Panc1 (cell line): Measurements from ENCODE around the gene ZNF805. TPM values are rescaled to one million over a fixed set of nuclear protein-coding genes. Genes with fewer than 3 reads are reported as not detected.
"Not testable (repeated sequence)": the region's sequence is repeated elsewhere in the genome, so short reads cannot be mapped to it uniquely, and the experiment has no call there.

Source experiments
- ATAC-seq: fragments of 200-7000 bp; cut with Tn5 transposase; 2 replicates; pipeline ENCODE4 v1.9.1; 2020; ENCODE audit warnings: mild to moderate bottlenecking, moderate library complexity
- BruUV-seq: library from RNA; stranded (reverse); fragments of 400-500 nt; replicated peaks from 2 replicates; lab custom pipeline; 2021; lab: Mats Ljungman, UMichigan
- CTCF ChIA-PET: fragments of 300-600 bp; sonication (Branson Sonifier 250); formaldehyde crosslinking; loops from one replicate; lab custom pipeline; 2022; ENCODE audit warnings: antibody characterized with exemption; lab: Charles Lee
- POLR2A ChIA-PET: fragments of 300-600 bp; sonication (Branson Sonifier 250); formaldehyde crosslinking; loops from one replicate; lab custom pipeline; 2022; ENCODE audit warnings: antibody characterized with exemption; lab: Charles Lee
- DNase-seq: peaks from one replicate; pipeline ENCODE4 v3.0.0-alpha.2; 2010; ENCODE audit warnings: low read depth, low spot score
- H3K27ac ChIP-seq: 2 replicates; pipeline ENCODE4 v1.5.1; 2011; ENCODE audit warnings: mild to moderate bottlenecking, low read length, inconsistent platforms
- H3K27me3 ChIP-seq: fragments of 200-500 bp; sonication (Bioruptor generic); 2 replicates; pipeline ENCODE4 v1.6.0; 2014; ENCODE audit warnings: low read length, inconsistent platforms; ENCODE audit not compliant: control insufficient read depth, insufficient read depth
- H3K36me3 ChIP-seq: fragments of 200-500 bp; sonication (Bioruptor generic); 2 replicates; pipeline ENCODE4 v1.5.1; 2014; ENCODE audit warnings: inconsistent platforms, mild to moderate bottlenecking, low read length, moderate library complexity; ENCODE audit not compliant: control insufficient read depth, insufficient read depth
- H3K4me1 ChIP-seq: 2 replicates; pipeline ENCODE4 v1.5.1; 2011; ENCODE audit warnings: inconsistent platforms, mild to moderate bottlenecking, low read length, moderate library complexity; ENCODE audit not compliant: control insufficient read depth, insufficient read depth
- H3K4me3 ChIP-seq, 2 experiments: 2 replicates each; pipeline ENCODE4 v1.5.1; 2011 to 2012; ENCODE audit warnings: low read depth in 2 of 2, low read length in 2 of 2, mild to moderate bottlenecking in 2 of 2, inconsistent platforms in 1 of 2, moderate library complexity in 1 of 2
- H3K9me3 ChIP-seq: fragments of 200-500 bp; sonication (Bioruptor generic); 2 replicates; pipeline ENCODE4 v1.5.1; 2014; ENCODE audit warnings: low read depth, mild to moderate bottlenecking, inconsistent platforms, low read length, moderate library complexity; ENCODE audit not compliant: control insufficient read depth, insufficient read depth
- POLR2AphosphoS5 ChIP-seq: IDR thresholded peaks from 2 replicates; pipeline ENCODE4 v1.6.1; 2012; ENCODE audit warnings: mild to moderate bottlenecking, low read depth, low read length, moderate library complexity
- SIN3A ChIP-seq: IDR thresholded peaks from 2 replicates; pipeline ENCODE4 v1.6.1; 2012; ENCODE audit warnings: low read depth, mild to moderate bottlenecking, low read length, moderate library complexity, borderline replicate concordance; ENCODE audit not compliant: insufficient read depth
- TCF7L2 ChIP-seq: IDR thresholded peaks from 2 replicates; pipeline ENCODE4 v1.6.1; 2011; ENCODE audit warnings: mild to moderate bottlenecking, low read depth, low read length, inconsistent platforms
- in situ Hi-C: cut with HindIII; loops from 2 replicates; pipeline ENCODE4 v1.10.0; 2016; ENCODE audit warnings: low sequenced_read_pairs, low pct_unique_long_range_greater_than_20kb
- intact Hi-C: fragments of 100-400 bp; cut with micrococcal nuclease; formaldehyde crosslinking; loops from one replicate; pipeline ENCODE4 v1.10.0; 2022; ENCODE audit not compliant: unreplicated experiment
- total RNA-seq: library from RNA; stranded (reverse); gene quantifications from one replicate; pipeline ENCODE4 v1.2.1, GENCODE V29; 2021; ENCODE audit not compliant: unreplicated experiment
- TF ChIP-seq, protein P1 (sequence below): fragments of 450-650 bp; IDR thresholded peaks from 2 replicates; pipeline ENCODE4 v1.5.1; 2017; ENCODE audit warnings: mild to moderate bottlenecking
- TF ChIP-seq, protein P2 (sequence below), 2 experiments: IDR thresholded peaks; 2 replicates each; pipeline ENCODE4 v1.6.1; 2011 to 2012; ENCODE audit warnings: low read depth in 2 of 2, control low read depth in 1 of 2, low read length in 1 of 2, mild to moderate bottlenecking in 1 of 2, moderate library complexity in 1 of 2; ENCODE audit not compliant: insufficient read depth in 1 of 2

Gene ZNF805
- total RNA-seq, 1 experiment from 2014 or later: 16.8 TPM

GRCh38 chr19:57248646-57249045 lies 8.2 kb downstream of the ZNF805 start:
- no TSS peak for BruUV-seq
- intact Hi-C loops (no loop called here), in situ Hi-C loops (no loop called here)
- Histone ChIP-seq H3K4me3 (no peak overlapping the region), H3K4me1 (no peaks in the 10 kb centered on the region), H3K27ac (no peak overlapping the region), H3K27me3 (no peaks in the 10 kb centered on the region), H3K9me3 (peaks cover 8% of the 10 kb centered on the region; the same call in 1 of the 2 replicates), H3K36me3 (peaks cover 30% of the 10 kb centered on the region)
- ChIA-PET POLR2A (no interaction called here), CTCF (no interaction called here)
- DNase-seq (no peak), ATAC-seq (no peak)
- TF ChIP-seq, protein P1, sequence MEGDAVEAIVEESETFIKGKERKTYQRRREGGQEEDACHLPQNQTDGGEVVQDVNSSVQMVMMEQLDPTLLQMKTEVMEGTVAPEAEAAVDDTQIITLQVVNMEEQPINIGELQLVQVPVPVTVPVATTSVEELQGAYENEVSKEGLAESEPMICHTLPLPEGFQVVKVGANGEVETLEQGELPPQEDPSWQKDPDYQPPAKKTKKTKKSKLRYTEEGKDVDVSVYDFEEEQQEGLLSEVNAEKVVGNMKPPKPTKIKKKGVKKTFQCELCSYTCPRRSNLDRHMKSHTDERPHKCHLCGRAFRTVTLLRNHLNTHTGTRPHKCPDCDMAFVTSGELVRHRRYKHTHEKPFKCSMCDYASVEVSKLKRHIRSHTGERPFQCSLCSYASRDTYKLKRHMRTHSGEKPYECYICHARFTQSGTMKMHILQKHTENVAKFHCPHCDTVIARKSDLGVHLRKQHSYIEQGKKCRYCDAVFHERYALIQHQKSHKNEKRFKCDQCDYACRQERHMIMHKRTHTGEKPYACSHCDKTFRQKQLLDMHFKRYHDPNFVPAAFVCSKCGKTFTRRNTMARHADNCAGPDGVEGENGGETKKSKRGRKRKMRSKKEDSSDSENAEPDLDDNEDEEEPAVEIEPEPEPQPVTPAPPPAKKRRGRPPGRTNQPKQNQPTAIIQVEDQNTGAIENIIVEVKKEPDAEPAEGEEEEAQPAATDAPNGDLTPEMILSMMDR: no peak
- TF ChIP-seq POLR2AphosphoS5 (no peak), TCF7L2 (no peak), SIN3A (no peak)
- TF ChIP-seq, protein P2, sequence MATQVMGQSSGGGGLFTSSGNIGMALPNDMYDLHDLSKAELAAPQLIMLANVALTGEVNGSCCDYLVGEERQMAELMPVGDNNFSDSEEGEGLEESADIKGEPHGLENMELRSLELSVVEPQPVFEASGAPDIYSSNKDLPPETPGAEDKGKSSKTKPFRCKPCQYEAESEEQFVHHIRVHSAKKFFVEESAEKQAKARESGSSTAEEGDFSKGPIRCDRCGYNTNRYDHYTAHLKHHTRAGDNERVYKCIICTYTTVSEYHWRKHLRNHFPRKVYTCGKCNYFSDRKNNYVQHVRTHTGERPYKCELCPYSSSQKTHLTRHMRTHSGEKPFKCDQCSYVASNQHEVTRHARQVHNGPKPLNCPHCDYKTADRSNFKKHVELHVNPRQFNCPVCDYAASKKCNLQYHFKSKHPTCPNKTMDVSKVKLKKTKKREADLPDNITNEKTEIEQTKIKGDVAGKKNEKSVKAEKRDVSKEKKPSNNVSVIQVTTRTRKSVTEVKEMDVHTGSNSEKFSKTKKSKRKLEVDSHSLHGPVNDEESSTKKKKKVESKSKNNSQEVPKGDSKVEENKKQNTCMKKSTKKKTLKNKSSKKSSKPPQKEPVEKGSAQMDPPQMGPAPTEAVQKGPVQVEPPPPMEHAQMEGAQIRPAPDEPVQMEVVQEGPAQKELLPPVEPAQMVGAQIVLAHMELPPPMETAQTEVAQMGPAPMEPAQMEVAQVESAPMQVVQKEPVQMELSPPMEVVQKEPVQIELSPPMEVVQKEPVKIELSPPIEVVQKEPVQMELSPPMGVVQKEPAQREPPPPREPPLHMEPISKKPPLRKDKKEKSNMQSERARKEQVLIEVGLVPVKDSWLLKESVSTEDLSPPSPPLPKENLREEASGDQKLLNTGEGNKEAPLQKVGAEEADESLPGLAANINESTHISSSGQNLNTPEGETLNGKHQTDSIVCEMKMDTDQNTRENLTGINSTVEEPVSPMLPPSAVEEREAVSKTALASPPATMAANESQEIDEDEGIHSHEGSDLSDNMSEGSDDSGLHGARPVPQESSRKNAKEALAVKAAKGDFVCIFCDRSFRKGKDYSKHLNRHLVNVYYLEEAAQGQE (IDR thresholded peaks at IDR 0.05; ENCODE audit: insufficient read depth in 1 of 2, low read depth in 2 of 2, low read length in 1 of 2): no peak

DNA sequence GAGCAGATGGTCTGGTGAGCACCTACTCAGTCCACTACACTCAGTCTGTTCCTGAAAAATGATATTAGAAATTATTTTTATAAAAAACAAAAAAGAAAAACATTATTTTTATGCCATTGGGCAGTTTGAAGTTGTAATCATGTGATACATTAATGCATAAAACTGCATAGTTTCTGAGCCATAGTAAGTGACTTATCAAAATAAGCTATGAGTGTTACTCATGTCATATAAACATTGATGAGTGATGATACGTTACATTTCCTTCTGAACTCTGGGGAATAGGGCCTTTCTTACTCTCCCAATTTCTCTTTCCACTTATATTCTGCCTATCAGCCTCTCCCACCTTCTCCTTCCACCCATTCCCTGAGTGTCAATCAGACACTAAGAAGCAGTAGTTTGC lies 8.9 kb downstream of the ZNF805 start:
- in situ Hi-C loops: no loop called here
- no TSS peak for BruUV-seq

GRCh38 chr19:57253767-57254166 lies 13.3 kb downstream of the ZNF805 start:
- H3K4me1 ChIP-seq, H3K4me3 ChIP-seq, BruUV-seq, POLR2A ChIA-PET, H3K27me3 ChIP-seq, CTCF ChIA-PET, ATAC-seq, intact Hi-C loops, DNase-seq, in situ Hi-C loops, H3K27ac ChIP-seq: not testable (repeated sequence)
- H3K9me3 ChIP-seq: peaks cover 19% of the 10 kb centered on the region; the same call in 1 of the 2 replicates
- H3K36me3 ChIP-seq: peaks cover 31% of the 10 kb centered on the region

More for the DNA sequence above, 8.9 kb downstream of the ZNF805 start:
- intact Hi-C loops: no loop called here
- H3K27me3 ChIP-seq: no peaks in the 10 kb centered on the region
- no peak overlapping the region for H3K27ac ChIP-seq
- no peak for TF ChIP-seq SIN3A
- TF ChIP-seq, protein P1: no peak
- TF ChIP-seq, protein P2 (IDR thresholded peaks at IDR 0.05; ENCODE audit: insufficient read depth in 1 of 2, low read depth in 2 of 2, low read length in 1 of 2): no peak
- TF ChIP-seq TCF7L2: no peak
- TF ChIP-seq POLR2AphosphoS5: no peak
- ChIA-PET POLR2A (no interaction called here), CTCF (no interaction called here)
- H3K4me3 ChIP-seq: no peak overlapping the region
- no peak for ATAC-seq
- no peak for DNase-seq
- no peaks in the 10 kb centered on the region for H3K4me1 ChIP-seq
- peaks cover 30% of the 10 kb centered on the region for H3K36me3 ChIP-seq
- H3K9me3 ChIP-seq: peaks cover 11% of the 10 kb centered on the region; the same call in 1 of the 2 replicates
